Adrenal gland (tissue), 5 donors: ENCODE results near the gene BCL2.

ENCODE experiments used
- POLR2A ChIP-seq, 2 donors: fragments of 450-650 bp; IDR thresholded peaks; one replicate each; pipeline ENCODE4 v1.6.1; 2017; ENCODE audit warnings: antibody characterized with exemption in 2 of 2, mild to moderate bottlenecking in 2 of 2, moderate library complexity in 1 of 2
- TF ChIP-seq, protein P1 (sequence below), 6 experiments: fragments of 450-650 bp in 4 of 6; fragments of 200-600 bp in 2 of 6; sonication (generic) in 1 of 6; IDR thresholded peaks; 1 replicate in 5 of 6; 2 replicates in 1 of 6; pipeline versions ENCODE4 v1.5.1 to v1.8.0; 2016 to 2021; ENCODE audit warnings: antibody characterized with exemption in 6 of 6, mild to moderate bottlenecking in 2 of 6, moderate library complexity in 1 of 6
- donor health status: DM: no; HTN: no; CAD: no.

DNA sequence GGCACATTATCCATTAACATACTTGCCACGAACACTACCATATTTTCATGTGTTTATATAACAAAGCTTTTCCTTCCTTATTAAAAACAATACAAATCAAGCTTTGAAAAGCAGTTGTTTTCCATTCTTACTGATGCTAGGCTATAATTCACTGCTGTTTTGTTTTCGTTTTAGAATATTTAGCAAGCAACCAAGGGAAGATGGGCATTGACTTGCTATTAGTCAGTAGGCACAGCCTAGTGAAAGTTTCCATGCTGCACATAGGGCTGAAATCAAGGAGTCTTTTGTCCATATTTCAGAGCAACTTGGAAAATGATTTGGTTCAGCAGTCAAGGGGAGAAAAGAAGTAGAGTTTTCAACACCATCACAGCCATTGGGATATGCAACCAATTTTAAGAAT, 31.3 kb downstream of the BCL2 start:
- TF ChIP-seq, protein P1, sequence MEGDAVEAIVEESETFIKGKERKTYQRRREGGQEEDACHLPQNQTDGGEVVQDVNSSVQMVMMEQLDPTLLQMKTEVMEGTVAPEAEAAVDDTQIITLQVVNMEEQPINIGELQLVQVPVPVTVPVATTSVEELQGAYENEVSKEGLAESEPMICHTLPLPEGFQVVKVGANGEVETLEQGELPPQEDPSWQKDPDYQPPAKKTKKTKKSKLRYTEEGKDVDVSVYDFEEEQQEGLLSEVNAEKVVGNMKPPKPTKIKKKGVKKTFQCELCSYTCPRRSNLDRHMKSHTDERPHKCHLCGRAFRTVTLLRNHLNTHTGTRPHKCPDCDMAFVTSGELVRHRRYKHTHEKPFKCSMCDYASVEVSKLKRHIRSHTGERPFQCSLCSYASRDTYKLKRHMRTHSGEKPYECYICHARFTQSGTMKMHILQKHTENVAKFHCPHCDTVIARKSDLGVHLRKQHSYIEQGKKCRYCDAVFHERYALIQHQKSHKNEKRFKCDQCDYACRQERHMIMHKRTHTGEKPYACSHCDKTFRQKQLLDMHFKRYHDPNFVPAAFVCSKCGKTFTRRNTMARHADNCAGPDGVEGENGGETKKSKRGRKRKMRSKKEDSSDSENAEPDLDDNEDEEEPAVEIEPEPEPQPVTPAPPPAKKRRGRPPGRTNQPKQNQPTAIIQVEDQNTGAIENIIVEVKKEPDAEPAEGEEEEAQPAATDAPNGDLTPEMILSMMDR (IDR thresholded peaks at IDR 0.05) = no peak
- no peak for TF ChIP-seq POLR2A (IDR thresholded peaks at IDR 0.05)
